ENCODE measurements around the gene CCDC186. TPM values are rescaled to one million over a fixed set of nuclear protein-coding genes. Genes with fewer than 3 reads are reported as not detected.

CCDC186 gene
- total RNA-seq, 6 donors from 2014 or later = 21.4 to 90.0 (median 30.9) TPM

DNA sequence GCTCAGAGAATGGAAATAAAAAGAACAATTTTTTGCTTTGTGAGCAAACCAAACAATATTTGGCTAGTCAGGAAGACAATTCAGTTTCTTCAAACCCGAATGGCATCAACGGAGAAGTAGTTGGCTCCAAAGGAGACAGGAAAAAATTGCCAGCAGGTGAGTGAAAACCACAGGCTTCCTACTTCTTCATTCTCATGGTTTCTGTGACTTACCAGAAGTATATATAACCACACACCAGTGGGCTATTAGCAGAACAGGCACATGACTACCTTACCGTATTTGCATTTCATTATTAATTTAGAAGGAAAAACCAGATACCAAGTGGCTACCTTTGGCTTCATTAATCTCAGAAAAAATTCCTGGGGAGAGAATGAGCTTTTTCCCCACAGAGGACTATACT is 14.0 kb upstream of the CCDC186 start:
- Histone ChIP-seq H3K9me3 (no peaks in the 10 kb centered on the region), H3K4me1 (no peaks in the 10 kb centered on the region), H3K27me3 (no peaks in the 10 kb centered on the region), H3K27ac (no peak overlapping the region), H3K36me3 (no peaks in the 10 kb centered on the region), H3K4me3 (no peak overlapping the region)
- no peak for ATAC-seq (ENCODE audit: low FRiP score in 2 of 2)
- no peak for DNase-seq
- 75 to 77% methylated on average over 3 of the region's 3 CpGs for WGBS, 2 donors
- TF ChIP-seq POLR2A (IDR thresholded peaks at IDR 0.05) = no peak
- TF ChIP-seq POLR2AphosphoS5 (IDR thresholded peaks at IDR 0.05) = no peak
- no peak for TF ChIP-seq CTCF (IDR thresholded peaks at IDR 0.05)
- TF ChIP-seq EP300 (IDR thresholded peaks at IDR 0.05) = no peak

DNA sequence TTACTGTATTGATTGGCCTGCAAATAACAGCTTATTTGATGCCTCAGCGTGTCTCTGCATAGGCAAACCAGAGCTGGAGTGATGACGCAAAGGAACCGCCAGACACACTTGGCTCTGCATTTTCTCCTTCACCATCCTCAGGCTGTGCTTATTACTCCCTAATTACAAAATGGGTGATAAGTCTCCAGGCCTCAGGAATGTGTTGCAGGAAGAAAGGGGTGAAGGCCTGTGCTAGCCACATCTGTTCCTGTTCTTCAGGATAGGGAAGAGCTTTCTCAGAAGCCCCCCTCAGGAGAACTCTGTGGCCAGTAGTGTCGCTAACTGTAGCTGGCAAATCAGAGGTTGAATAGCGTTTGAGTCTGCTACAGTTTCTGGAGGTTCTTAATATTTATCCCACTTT is 10.3 kb upstream of the CCDC186 start:
- DNase-seq = no peak
- Histone ChIP-seq H3K27ac (no peak overlapping the region), H3K4me3 (no peak overlapping the region), H3K27me3 (no peaks in the 10 kb centered on the region), H3K36me3 (no peaks in the 10 kb centered on the region), H3K9me3 (no peaks in the 10 kb centered on the region), H3K4me1 (peaks cover 0 to 11% (median 10%) of the 10 kb centered on the region in 4 donors)
- no peak for ATAC-seq (ENCODE audit: low FRiP score in 2 of 2)
- TF ChIP-seq POLR2AphosphoS5 (IDR thresholded peaks at IDR 0.05) (no peak), EP300 (IDR thresholded peaks at IDR 0.05) (no peak), CTCF (IDR thresholded peaks at IDR 0.05) (no peak), POLR2A (IDR thresholded peaks at IDR 0.05) (no peak)
- 88 to 92% methylated on average over 5 of the region's 5 CpGs for WGBS, 2 donors

GRCh38 chr10:114183563-114183962 is 9.6 kb upstream of the CCDC186 start:
- Histone ChIP-seq H3K4me3 (no peak overlapping the region), H3K4me1 (peaks cover 0 to 11% (median 10%) of the 10 kb centered on the region in 4 donors), H3K36me3 (no peaks in the 10 kb centered on the region), H3K27ac (no peak overlapping the region), H3K9me3 (no peaks in the 10 kb centered on the region), H3K27me3 (no peaks in the 10 kb centered on the region)
- 87 to 91% methylated on average over 9 of the region's 9 CpGs for WGBS, 2 donors
- no peak for ATAC-seq (ENCODE audit: low FRiP score in 2 of 2)
- TF ChIP-seq POLR2A (IDR thresholded peaks at IDR 0.05) = no peak
- TF ChIP-seq POLR2AphosphoS5 (IDR thresholded peaks at IDR 0.05) = no peak
- TF ChIP-seq CTCF (IDR thresholded peaks at IDR 0.05) = no peak
- TF ChIP-seq EP300 (IDR thresholded peaks at IDR 0.05) = no peak
- DNase-seq = no peak

GRCh38 chr10:114181971-114182370 is 8.0 kb upstream of the CCDC186 start:
- no peak for TF ChIP-seq CTCF (IDR thresholded peaks at IDR 0.05)
- TF ChIP-seq POLR2AphosphoS5 (IDR thresholded peaks at IDR 0.05) = peak in 1 of 2 donors; percentile 14
- Histone ChIP-seq H3K27ac (peak overlapping the region in 1 of 4 donors; percentile 4), H3K4me3 (no peak overlapping the region), H3K27me3 (no peaks in the 10 kb centered on the region), H3K9me3 (no peaks in the 10 kb centered on the region), H3K36me3 (no peaks in the 10 kb centered on the region), H3K4me1 (peaks cover 0 to 11% (median 10%) of the 10 kb centered on the region in 4 donors)
- peak in 1 of 2 donors; percentile 46 for ATAC-seq (ENCODE audit: low FRiP score in 2 of 2)
- DNase-seq = peak in 1 of 2 donors; percentile 73
- WGBS, 2 donors = 16 to 19% methylated on average over 5 of the region's 5 CpGs

- H3K4me1 ChIP-seq = peaks cover 0 to 11% (median 10%) of the 10 kb centered on the region in 4 donors
- no peak for TF ChIP-seq EP300 (IDR thresholded peaks at IDR 0.05)
- TF ChIP-seq CTCF (IDR thresholded peaks at IDR 0.05) = no peak
- no peak for TF ChIP-seq POLR2A (IDR thresholded peaks at IDR 0.05)
- TF ChIP-seq POLR2AphosphoS5 (IDR thresholded peaks at IDR 0.05) = no peak
- 87 to 93% methylated on average over 3 of the region's 3 CpGs for WGBS, 2 donors
- no peak for ATAC-seq (ENCODE audit: low FRiP score in 2 of 2)
- H3K4me3 ChIP-seq = no peak overlapping the region
- DNase-seq = no peak
- H3K36me3 ChIP-seq = no peaks in the 10 kb centered on the region
- no peaks in the 10 kb centered on the region for H3K27me3 ChIP-seq
- H3K27ac ChIP-seq = no peak overlapping the region
- no peaks in the 10 kb centered on the region for H3K9me3 ChIP-seq
These were observed 6.9 kb upstream of the CCDC186 start for GRCh38 chr10:114180937-114181336.

Measured in upper lobe of left lung (tissue), 6 donors.